ENCODE results near the gene ZNF345.

Gene ZNF345

GRCh38 chr19:36850559-36851442, at the start of gene ZNF345:
TSS of gene ZNF345 (plus strand) at chr19:36850876. CDS start at chr19:36876831, 25,955 bp downstream.
- TF ChIP-seq CTCF (IDR thresholded peaks at IDR 0.05; ENCODE audit: low read depth, low read length) = no peak

GRCh38 chr19:36805364-36805763, 45.3 kb upstream of the ZNF345 start:
- no peak for TF ChIP-seq CTCF (IDR thresholded peaks at IDR 0.05; ENCODE audit: low read depth, low read length)
- no peak for DNase-seq (ENCODE audit: extremely low read depth, low read depth)

More at GRCh38 chr19:36850559-36851442, at the start of gene ZNF345:
- peak; percentile 77 for DNase-seq (ENCODE audit: extremely low read depth, low read depth)

- no peak for DNase-seq (ENCODE audit: extremely low read depth, low read depth)
- TF ChIP-seq CTCF (IDR thresholded peaks at IDR 0.05; ENCODE audit: low read depth, low read length) = no peak
Observed at GRCh38 chr19:36807029-36807428, 43.6 kb upstream of the ZNF345 start.

- DNase-seq (ENCODE audit: extremely low read depth, low read depth) = no peak
- no peak for TF ChIP-seq CTCF (IDR thresholded peaks at IDR 0.05; ENCODE audit: low read depth, low read length)
Observed at GRCh38 chr19:36819130-36819630, 31.5 kb upstream of the ZNF345 start.

- no peak for TF ChIP-seq CTCF (IDR thresholded peaks at IDR 0.05; ENCODE audit: low read depth, low read length)
- DNase-seq (ENCODE audit: extremely low read depth, low read depth) = no peak
Observed at GRCh38 chr19:36821758-36822157, 28.9 kb upstream of the ZNF345 start.

- no peak for TF ChIP-seq CTCF (IDR thresholded peaks at IDR 0.05; ENCODE audit: low read depth, low read length)
- no peak for DNase-seq (ENCODE audit: extremely low read depth, low read depth)
Observed at GRCh38 chr19:36833430-36833829, 17.2 kb upstream of the ZNF345 start.

GRCh38 chr19:36837176-36837905, 13.3 kb upstream of the ZNF345 start:
- TF ChIP-seq CTCF (IDR thresholded peaks at IDR 0.05; ENCODE audit: low read depth, low read length) = no peak

More at GRCh38 chr19:36837176-36837905, 13.3 kb upstream of the ZNF345 start:
- no peak for DNase-seq (ENCODE audit: extremely low read depth, low read depth)
